Measurements from ENCODE around the gene SLC6A4. TPM values are rescaled to one million over a fixed set of nuclear protein-coding genes. Genes with fewer than 3 reads are reported as not detected.
"Not testable (repeated sequence)": the region's sequence is repeated elsewhere in the genome, so short reads cannot be mapped to it uniquely, and the experiment has no call there.

The SLC6A4 gene
- total RNA-seq, 4 donors from 2014 or later = 10.7 to 156 (median 109) TPM

GRCh38 chr17:30207655-30208054, 27.8 kb downstream of the SLC6A4 start:
- no peak for DNase-seq
- H3K9me3 ChIP-seq = no peaks in the 10 kb centered on the region
- TF ChIP-seq POLR2A (IDR thresholded peaks at IDR 0.05) (no peak), CTCF (IDR thresholded peaks at IDR 0.05) (no peak)

GRCh38 chr17:30203471-30203981, 32.0 kb downstream of the SLC6A4 start:
- no peak overlapping the region for H3K27ac ChIP-seq
- DNase-seq = no peak
- no peak overlapping the region for H3K4me3 ChIP-seq
- no peaks in the 10 kb centered on the region for H3K9me3 ChIP-seq
- no peaks in the 10 kb centered on the region for H3K27me3 ChIP-seq
- peaks cover 0 to 12% (median 0%) of the 10 kb centered on the region in 3 donors for H3K36me3 ChIP-seq
- no peaks in the 10 kb centered on the region for H3K4me1 ChIP-seq
- TF ChIP-seq CTCF (IDR thresholded peaks at IDR 0.05) (no peak), POLR2A (IDR thresholded peaks at IDR 0.05) (no peak)

More at GRCh38 chr17:30207655-30208054, 27.8 kb downstream of the SLC6A4 start:
- H3K27ac ChIP-seq = no peak overlapping the region
- H3K4me1 ChIP-seq = no peaks in the 10 kb centered on the region
- no peak overlapping the region for H3K4me3 ChIP-seq
- H3K36me3 ChIP-seq = peaks cover 0 to 24% (median 0%) of the 10 kb centered on the region in 3 donors
- no peaks in the 10 kb centered on the region for H3K27me3 ChIP-seq

- not testable (repeated sequence) for H3K27me3 ChIP-seq, DNase-seq, H3K4me3 ChIP-seq, H3K27ac ChIP-seq, H3K9me3 ChIP-seq, H3K4me1 ChIP-seq, H3K36me3 ChIP-seq
These were observed 34.8 kb downstream of the SLC6A4 start for GRCh38 chr17:30200656-30201055.

- DNase-seq = no peak
These were observed 35.4 kb downstream of the SLC6A4 start for GRCh38 chr17:30200106-30200505.

GRCh38 chr17:30199600-30199999, 35.9 kb downstream of the SLC6A4 start:
- no peaks in the 10 kb centered on the region for H3K9me3 ChIP-seq
- no peaks in the 10 kb centered on the region for H3K27me3 ChIP-seq
- H3K4me1 ChIP-seq = no peaks in the 10 kb centered on the region
- DNase-seq = no peak
- no peaks in the 10 kb centered on the region for H3K36me3 ChIP-seq
- H3K27ac ChIP-seq = no peak overlapping the region
- no peak overlapping the region for H3K4me3 ChIP-seq
- TF ChIP-seq CTCF (IDR thresholded peaks at IDR 0.05) (no peak), POLR2A (IDR thresholded peaks at IDR 0.05) (no peak)

More at GRCh38 chr17:30200106-30200505, 35.4 kb downstream of the SLC6A4 start:
- H3K27me3 ChIP-seq = no peaks in the 10 kb centered on the region
- no peaks in the 10 kb centered on the region for H3K36me3 ChIP-seq
- H3K27ac ChIP-seq = no peak overlapping the region
- no peaks in the 10 kb centered on the region for H3K4me1 ChIP-seq
- no peak overlapping the region for H3K4me3 ChIP-seq
- H3K9me3 ChIP-seq = no peaks in the 10 kb centered on the region
- TF ChIP-seq CTCF (IDR thresholded peaks at IDR 0.05) = no peak
- TF ChIP-seq POLR2A (IDR thresholded peaks at IDR 0.05) = no peak

- H3K27ac ChIP-seq = no peak overlapping the region
- no peak for DNase-seq
- H3K36me3 ChIP-seq = no peaks in the 10 kb centered on the region
- H3K4me1 ChIP-seq = no peaks in the 10 kb centered on the region
- no peak for TF ChIP-seq POLR2A (IDR thresholded peaks at IDR 0.05)
- TF ChIP-seq CTCF (IDR thresholded peaks at IDR 0.05) = no peak
- H3K9me3 ChIP-seq = no peaks in the 10 kb centered on the region
- H3K27me3 ChIP-seq = no peaks in the 10 kb centered on the region
- no peak overlapping the region for H3K4me3 ChIP-seq
These were observed 38.1 kb downstream of the SLC6A4 start for GRCh38 chr17:30197416-30197815.
